Measurements from ENCODE around the gene KCNAB3.

KCNAB3 gene

GRCh38 chr17:7940034-7940433 is 10.4 kb upstream of the KCNAB3 start:
- DNase-seq, result no peak

DNA sequence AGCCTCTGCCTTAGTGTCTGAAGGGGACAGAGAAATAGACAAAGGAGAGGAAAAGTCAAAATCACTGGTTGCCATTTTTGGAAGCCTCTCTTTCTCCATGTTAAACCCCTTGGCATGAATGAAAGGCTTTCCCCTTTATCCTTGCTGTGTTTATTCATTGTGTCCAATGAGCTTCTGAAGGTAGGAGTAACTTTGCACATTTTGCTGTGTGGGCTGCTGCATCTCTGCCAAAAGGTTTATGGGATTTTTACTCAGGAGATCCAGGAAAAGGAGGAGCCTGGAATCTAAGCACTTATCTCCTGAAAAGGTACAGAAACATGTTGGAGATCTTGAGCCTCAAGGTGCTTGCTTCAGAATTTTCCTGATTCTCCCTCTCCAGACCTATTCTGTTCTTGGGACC is 6.2 kb upstream of the KCNAB3 start:
- DNase-seq, result no peak

- peak; percentile 88 for DNase-seq
These were observed 3.3 kb upstream of the KCNAB3 start for GRCh38 chr17:7932949-7933348.

DNA sequence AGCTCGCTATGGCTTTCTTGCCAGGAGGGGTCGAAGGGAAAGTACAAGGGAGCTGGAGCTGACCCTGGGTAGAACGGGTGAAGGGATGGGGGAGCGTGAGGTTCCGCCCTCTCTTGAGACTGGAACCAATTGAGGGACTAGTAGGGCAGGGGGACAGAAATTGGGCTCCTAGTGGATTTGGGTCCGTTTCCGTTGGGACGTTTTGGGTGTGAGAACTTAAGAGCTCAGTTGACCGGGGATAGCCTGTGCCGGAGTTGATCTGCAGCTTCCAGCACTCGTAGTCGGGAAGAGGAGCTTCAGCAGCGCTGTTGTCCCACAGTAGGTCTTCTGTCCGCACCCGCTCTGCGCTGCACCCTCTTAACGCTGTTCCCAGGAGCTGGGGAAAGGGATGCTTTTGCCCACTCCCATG is 2.8 kb upstream of the KCNAB3 start:
- DNase-seq, result peak; percentile 62

GRCh38 chr17:7931709-7932482 is 2.2 kb upstream of the KCNAB3 start, which contains the start of the genes CNTROB and TRAPPC1:
TSS of gene CNTROB (plus strand) at chr17:7932206. CDS start at chr17:7933080, 874 bp downstream.
TSS of gene TRAPPC1 (minus strand) at chr17:7931946. CDS start at chr17:7931829, 117 bp downstream.
- DNase-seq, result peak; percentile 100

DNA sequence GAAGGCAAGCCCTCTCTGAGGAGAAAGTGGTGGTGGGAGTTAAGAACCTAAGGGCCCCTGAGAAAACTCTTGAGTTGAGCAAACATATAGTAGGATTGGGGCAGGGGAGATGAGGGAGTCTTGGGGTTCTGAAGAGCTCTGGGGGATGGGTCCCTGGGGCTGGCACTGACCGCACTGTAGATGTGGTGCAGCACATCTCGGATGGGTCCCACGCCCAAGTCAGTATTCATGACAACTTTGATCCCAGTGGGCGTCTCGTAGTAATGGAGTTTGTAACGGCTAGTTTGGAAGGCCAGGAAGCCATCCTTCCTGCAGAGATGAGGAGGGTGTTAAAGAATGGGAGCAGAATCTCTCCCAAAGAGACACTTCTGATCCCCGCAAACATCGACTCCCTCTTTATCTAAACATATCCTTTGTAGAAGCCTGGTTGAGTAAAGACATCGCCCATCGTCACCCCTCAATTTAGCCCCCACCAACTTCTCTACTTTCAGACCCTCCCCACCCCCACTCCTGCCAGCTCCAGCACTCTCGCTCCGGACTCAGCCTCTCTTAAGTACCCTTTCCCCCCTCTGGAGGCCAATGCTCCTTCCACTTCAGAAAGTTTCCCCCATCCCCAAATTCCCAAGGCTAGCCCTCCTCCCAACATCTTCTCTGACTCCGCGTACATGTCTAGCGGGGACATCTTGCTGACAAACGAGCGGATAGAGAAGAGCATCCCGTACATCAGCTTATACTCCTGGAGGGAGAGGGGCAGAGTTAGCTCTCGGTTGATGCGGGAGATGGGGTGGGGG is 1.4 kb upstream of the KCNAB3 start:
- DNase-seq, result no peak

DNA sequence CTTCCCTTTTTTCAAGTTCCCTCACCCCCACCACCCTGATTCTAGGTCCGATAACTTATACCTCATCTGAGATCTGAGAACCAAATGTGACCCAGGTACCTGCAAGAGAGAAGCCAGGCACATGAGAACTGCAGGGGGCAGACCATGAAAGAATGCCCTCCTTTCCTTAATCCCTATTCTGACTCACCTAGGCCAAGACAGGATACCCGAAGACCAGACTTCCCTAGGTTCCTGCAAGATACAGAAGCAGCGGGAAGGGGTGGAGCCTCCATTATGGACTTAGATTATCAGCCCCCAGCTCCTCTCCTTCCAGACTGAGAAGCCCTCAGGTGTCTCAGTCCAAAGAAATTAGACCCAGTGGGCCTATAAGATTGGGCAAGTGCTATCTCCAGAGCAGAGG is 2.1 kb downstream of the KCNAB3 start:
- DNase-seq, result no peak

DNA sequence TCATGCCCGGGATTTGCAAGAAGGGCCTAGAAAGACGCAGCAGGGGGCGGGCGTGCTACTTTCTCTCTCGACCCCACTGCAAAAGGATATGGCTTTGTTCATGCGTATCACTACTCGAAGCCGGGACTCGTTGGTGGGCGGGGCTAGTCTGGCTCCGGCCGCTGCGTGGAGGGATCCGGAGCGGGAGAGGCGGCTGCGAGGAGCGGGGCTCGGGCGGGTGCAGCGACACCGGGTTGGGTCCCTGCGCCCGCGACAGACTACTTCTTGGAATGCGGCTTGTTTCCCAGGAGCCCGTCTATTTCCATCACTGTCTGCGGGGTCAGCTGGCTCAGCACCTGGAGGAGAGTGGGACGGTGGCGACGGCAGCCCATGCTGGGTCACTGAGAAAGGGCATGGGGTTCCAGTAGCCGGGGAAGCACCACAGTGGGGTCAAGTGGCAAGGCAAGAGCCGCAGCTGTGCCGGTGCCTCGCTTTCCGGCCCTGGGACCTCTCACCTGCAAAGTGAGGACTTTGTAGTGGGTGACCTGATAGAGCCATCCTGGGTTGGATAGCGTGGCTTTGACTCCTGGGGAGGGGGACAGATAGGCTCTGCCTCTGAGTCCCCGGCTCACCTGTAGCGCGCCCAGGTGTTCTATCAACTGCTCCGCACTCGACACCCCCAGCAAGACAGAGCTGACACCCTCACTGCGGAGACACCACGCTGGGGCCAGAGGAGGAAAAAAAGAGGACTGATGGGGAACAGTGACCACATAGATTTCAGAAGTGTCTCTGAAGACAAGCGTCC is 6.6 kb downstream of the KCNAB3 start:
- DNase-seq, result peak; percentile 91

DNA sequence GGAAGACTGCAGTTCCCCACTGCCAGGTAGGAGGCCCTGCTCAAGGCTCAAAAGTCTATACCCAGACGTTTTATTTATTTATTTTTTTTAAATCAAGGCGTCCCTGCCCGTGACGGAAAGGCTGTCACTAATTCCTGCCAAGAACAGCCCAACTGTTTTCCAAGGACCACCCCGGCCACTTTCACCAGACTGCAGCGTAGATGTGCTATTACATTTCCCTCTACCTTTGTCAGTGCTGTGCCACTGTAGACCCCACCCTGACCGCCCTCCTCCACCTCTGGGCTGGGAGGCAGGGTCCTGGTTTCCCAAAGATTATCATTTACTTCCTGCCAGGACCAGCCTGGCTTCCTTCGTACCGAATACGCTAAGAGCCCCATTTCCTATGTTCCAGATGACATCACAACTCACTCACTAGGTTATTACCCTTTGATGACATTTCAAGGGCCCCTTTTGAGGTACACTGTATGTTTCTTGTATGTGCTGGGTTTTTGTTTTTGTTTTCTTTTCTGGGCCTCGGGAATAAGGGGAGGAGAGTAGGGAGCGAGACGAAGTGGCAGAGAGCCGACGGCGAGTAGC is 7.3 kb downstream of the KCNAB3 start:
- no peak for DNase-seq

GRCh38 chr17:7916808-7917207 is 12.8 kb downstream of the KCNAB3 start:
- DNase-seq, result peak; percentile 22

DNA sequence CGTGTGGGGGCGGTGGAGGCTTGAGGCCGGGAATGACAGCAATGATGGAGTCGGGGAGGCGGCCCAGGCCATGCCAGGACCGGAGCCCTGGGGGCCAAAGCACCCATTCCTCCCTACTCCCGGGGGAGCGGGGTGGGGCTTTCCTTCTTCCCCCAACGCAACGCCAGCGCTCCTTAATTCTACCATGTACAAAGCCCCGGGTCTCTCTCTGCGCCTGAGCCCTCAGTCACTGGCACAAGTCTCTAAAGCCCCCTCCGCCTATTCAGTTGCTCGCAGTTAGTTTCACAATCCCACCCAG is 13.3 kb downstream of the KCNAB3 start:
- no peak for DNase-seq

DNA sequence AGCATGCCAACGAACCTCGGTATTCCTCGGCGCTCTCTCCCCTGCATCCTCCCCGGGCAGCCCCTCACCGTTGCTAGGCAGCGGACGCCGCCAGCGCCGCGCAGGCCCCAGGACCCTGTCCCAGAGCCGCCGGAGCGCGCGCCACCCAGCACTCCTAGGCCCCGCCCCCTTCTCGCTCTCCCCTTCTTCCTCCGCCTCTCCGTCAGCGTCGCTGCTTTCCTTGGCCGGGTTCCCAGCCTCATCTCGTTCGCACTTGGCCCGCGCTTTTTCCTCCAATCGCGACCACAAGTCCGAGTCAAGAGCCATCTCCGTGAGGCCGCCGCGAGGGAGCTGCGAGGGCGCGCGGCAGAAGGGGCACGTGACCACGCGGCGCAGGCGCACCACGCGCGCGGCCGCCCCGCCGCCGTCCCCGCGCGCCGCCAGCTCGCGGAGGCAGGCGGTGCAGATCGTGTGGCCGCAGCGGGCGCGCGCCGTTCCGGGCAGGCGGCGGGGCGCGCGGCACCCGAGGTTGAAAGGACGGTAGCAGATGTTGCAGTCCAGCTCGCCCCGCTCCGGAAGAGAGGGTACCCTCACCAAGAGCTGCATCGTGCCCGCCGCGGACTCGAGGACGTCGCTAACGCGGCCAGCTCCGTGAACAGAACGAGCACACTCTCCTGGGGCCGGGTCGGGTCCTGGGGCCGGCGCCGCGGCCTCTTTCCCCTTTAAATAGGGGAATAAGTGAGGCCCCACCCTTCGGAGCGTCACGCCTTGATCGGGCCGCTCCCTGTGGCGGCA is 13.9 kb downstream of the KCNAB3 start, which contains the start of gene RNF227:
TSS of gene RNF227 (minus strand) at position 679 of the 774 bp plus-strand sequence. CDS start at position 585, 94 bp downstream.
- DNase-seq, result peak; percentile 97

- no peak for DNase-seq
These were observed 14.5 kb downstream of the KCNAB3 start for GRCh38 chr17:7915179-7915610.

DNA sequence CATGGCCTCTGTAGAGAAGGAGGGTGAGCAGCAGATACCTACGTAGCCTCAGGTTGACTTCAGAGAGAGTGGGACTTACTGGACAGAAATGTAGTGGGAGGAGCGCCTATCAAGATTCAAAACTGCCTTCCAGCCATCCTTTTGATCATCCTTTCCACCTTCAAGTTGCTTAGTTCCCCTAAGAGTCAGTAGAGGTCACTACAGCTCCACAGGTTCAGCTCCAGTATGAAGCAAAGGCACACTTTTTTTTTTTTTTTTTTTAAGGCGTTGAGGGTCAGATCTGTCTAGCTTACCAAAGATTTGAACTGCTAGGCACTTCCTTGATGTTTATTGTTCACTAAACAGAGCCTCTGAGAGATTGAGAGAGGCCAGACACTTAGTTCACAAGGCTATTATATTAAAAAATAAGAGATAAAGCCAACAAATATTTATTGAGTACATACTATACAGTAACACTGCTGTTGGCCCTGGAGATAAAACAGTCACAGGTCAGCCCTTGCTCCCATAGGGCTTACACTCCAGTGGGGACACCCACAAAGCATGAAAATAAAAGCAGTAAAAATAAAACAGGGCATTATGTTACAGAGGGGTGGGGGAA is 16.6 kb downstream of the KCNAB3 start:
- DNase-seq, result peak; percentile 94

DNA sequence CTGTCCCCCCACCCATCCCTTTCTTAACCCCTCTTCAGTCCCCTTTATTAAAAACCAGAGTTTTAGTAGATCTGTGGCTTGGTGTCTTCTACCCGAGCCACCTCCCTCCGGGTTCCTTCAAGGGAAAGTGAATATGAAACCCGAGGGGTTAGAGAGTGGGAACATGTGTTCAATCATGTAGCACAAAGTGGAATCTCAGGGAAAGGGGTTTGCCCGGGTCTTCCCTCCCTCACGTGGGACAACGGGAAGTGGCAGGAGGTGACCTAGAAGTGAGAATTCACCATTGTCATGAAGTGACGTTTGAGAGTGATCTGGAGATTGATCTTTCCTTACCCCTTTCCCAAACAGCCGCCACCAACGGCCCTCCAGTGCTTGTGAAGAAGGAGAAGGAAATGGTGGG is 18.5 kb downstream of the KCNAB3 start:
- no peak for DNase-seq

GRCh38 chr17:7910711-7911110 is 18.9 kb downstream of the KCNAB3 start:
- DNase-seq, result no peak

DNA sequence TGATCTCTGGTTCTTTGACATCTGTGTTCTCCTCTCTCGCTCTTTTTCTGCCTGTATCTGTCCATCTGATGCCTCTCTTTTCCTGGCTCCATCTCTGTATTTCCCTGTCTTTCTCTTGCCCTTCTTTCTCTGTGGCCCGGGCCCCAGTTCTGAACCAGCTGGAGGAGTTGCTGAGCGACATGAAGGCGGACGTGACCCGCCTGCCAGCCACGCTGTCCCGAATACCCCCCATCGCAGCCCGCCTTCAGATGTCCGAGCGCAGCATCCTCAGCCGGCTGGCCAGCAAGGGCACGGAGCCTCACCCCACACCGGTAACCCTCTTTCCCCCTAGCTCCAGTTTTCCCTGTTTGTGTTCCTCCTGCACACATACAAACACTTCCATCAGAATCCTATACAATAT is 19.4 kb downstream of the KCNAB3 start:
- no peak for DNase-seq

DNA sequence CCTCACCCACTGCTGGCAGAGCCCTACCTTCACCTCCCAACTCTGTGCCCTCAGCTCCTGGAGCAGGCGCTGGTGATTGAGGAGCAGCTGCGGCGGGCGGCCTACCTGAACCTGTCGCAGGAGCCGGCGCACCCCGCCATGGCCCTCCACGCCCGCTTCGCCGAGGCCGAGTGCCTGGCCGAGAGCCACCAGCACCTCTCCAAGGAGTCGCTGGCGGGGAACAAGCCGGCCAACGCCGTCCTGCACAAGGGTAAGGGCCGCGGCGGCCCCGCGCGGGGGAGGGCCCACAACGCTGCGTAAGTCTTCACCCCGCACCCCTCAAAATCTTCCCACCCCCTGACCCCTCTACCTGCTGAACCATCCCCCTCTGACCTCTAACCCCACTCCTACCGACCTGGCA is 20.6 kb downstream of the KCNAB3 start:
- DNase-seq, result no peak

GRCh38 chr17:7903154-7904103 is 26.2 kb downstream of the KCNAB3 start:
- no peak for DNase-seq

GRCh38 chr17:7897773-7898172 is 31.9 kb downstream of the KCNAB3 start:
- DNase-seq, result peak; percentile 87

Measured in hematopoietic multipotent progenitor cell treated with erythropoietin and hydrocortisone succinate and interleukin-3 and kit ligand, for 4 days (in vitro differentiated cells).